ENCODE results near the gene FBN1.

Gene FBN1

DNA sequence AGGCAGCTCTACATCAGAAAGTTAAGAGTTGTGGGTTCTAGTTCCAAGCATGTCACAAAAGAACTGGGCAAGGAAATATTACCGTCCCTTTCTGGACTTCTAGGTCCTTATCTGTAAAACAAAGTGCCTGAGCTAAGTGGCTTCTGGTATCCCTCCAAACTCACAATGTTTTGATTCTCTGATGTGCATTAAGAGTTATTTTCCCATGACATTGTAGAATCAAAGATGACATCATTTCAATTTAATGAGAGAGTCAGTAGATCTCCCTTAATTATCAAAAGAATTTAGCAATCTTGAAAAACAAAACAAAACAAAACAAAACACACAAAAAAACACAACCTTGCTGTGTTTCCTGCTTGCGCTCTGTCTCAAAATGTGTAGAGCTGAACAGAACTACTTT is 225.6 kb downstream of the FBN1 start:
- DNase-seq, result no peak

DNA sequence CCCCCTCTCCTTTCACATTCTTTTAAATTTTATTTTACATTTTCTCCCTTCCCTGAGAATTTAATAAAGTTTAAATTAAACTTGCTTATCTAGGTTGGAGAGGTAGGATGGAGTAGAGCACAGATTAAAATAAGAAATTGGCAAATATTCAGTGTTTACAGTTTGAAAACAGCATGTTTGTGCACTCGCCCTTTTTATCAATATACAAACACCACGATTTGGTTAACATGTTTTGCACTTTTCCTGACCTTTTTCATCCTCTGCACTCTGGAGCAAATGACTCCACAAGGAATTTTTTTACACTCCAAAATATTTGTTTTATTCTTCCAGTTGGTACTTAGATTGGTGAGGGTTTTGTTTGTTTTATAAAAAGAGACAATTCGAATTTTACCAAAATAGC is 227.2 kb downstream of the FBN1 start:
- DNase-seq, result no peak

DNA sequence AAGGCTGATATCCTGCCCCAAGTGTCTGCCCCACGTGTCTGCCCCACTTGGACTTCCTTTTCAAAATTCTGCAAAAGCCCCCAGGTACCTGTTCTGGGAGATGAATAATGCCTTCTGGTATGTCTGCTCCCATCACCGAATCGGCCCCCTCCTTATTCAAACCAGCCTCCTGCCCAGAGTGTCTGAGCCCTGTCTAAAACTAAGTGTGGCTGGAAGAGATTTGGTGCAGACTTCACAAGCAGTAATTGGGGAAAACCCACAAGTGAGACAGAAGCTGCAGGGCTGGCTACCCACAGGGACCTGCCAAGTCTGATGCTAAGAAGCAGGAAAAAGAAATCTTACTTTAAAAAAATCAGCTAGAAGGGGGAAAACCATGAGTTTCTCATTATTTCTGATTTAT is 229.2 kb downstream of the FBN1 start:
- no peak for DNase-seq

DNA sequence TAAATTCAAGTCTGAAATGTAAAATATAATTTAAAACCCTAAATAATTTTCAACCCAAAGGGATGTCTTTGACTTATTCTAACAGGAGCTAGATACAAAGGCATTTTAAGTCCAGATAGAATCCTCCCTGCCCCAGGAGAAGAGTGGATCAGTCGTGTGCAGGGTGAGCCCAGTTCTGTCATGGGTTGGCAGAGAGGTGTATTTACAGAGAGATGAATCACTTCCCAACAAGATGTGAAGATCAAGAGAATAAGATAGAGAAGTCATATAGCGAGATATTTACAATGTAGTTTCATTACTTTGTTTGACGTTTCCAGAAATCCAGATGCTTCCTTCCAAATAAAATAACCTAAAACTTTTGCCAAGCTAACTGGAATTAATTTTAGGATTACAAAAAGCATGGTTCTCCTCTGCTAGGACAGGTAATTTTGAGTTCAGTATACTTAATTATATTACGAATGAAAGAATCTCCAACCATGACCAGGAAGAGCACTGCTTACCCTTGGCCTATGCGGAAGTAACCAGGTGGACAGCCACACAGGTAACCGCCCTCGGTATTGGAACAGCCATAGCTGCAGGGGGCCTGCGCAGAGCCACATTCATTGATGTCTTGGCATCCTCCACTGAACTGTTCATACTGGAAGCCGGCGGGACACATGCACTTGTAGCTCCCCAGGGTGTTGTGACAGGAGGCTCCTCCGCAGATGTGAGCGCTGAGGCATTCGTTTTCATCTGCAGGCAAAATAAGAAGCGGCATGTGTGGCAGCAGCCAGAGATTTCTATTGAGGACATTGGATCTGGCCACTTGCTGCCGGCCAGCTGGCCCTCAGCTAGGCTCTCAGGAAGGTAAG is 230.2 kb downstream of the FBN1 start:
- DNase-seq, result no peak

DNA sequence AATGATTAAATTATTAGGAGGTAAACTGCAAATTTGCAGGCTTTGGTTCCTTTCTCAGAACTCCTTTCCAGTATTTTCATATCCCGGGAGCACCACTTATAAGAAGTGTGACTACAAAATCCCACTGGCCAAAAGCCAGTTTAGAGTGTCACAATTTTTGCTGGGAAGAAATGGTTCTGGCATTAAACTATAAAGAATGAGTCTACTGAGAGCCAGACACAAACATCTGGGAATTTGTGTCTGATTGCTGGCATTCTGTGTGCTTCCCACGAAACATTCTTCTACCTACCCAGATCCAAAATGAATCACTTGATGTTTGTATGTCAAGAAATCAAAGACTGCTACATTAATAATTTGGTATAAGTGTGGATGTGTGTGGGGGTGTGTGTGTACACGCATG is 231.5 kb downstream of the FBN1 start:
- DNase-seq, result no peak

DNA sequence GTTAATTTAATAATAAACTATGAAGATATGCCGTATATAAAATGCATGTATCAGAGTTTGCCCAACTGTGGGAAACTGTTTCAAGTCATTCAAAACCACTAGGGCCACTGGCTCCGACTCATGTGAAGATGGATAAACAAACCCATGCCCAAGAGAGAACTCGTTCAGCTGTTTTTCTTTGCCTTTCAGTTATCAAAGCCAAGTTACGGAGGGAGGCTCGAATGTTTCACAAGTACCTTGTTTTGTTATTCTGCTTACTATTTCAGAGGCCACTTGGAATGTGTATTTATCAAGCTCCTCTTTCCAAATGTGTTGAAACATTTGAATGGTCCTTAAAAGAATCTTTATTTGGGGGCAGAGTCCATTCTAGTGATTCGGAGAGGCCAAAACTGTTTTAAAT is 232.2 kb downstream of the FBN1 start:
- DNase-seq, result no peak

DNA sequence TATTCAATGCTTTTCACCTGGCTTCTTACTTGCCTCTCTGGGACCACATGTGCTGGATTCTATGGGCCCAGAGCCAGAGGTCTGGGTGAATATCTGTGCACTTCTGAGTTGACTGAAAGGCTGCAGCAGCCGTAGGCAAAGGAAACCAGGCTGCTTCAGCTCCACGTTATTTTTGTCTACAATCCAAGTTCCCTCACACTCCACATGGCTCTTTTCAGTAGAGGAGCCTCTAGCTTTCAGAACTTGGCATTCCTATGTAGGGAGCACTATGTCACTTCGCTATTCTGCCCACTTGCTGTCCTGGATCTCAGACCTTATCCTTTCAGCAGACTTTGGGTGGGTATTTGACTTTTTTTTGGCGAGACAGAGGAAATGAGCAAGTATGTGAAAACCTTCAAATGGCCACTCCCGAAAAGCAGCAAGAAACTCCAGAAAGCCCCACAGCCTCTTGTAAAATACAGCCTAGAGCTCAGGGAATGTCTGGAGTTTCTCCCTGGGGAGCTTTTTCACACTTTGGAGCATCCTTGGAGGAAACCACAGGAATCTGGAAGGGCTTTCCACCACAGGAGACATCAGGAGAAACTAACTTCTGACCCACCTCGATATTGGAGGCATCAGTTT is 233.4 kb downstream of the FBN1 start:
- DNase-seq, result no peak

DNA sequence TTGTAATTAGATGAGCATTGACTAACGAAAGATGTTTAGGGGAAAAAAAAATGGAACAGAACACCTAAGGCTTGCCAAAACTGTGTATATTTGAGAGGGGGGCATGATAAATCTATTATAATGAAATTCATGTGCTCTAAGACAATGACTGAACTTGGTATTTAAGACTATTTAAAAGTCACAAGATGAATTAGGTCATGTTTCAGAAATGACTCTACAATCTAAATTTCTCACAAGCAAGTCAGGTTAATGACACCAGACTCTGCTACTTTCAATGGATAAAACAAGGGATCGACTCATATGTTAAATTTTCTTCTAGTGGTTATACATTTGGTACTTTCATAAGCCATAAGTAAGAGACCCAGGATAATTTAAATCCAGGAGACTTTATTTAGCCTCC is 235.9 kb downstream of the FBN1 start:
- DNase-seq, result no peak

DNA sequence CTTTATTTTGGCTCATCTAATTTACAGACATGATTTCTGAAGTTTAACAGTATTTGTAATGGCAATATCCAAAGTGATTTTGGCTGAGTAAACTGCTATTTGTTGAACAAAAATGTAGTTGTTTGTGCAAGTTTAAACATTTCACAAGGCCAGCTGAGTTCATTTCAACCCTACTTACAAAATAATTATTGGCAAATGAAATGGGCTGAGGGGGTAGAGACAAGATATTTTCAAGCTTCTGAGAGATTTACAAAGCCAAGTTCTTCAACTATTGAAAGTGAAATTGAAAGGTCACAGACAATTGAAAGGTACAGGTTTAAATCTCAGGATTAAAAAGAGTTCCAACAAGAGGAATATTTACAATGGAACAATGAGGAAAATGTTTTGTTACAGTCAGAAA is 237.2 kb downstream of the FBN1 start:
- DNase-seq, result no peak

DNA sequence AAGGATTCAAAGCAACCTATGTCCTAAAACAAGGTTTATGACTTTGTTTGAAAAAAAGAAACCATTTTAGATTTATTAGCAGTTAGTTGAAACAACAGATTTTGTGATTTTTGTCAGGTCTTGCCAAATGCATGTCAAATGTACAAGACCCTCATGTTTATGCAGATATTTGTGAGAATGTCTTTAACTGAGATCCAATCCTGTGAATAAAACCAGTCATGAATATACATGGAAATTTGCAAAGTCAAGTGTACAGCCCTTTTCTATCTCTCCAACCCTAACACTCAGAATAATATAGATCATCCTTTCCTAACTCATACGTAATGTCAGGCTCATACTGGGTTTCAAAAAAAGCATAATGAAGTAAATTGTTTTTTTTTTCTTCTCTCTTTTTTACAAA is 237.9 kb downstream of the FBN1 start:
- DNase-seq, result no peak

DNA sequence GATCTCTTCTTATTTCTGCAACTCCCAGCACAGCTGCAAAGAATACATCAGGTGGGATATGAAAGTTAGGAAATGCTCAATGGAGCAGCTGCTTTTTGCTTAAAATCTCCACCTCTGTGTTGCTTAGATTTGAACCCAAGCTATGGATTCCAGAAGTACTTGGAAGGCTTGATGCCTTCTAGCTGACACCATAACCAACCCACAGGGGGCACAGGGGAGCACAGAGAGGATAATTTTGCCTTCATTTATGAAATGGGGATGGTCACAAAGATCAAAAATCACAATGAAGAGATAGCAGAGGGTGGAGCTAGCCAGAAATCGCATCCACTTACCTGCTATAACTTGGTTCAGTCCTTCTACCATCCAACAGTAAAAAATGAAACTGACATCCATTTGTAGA is 238.6 kb downstream of the FBN1 start:
- DNase-seq, result no peak

DNA sequence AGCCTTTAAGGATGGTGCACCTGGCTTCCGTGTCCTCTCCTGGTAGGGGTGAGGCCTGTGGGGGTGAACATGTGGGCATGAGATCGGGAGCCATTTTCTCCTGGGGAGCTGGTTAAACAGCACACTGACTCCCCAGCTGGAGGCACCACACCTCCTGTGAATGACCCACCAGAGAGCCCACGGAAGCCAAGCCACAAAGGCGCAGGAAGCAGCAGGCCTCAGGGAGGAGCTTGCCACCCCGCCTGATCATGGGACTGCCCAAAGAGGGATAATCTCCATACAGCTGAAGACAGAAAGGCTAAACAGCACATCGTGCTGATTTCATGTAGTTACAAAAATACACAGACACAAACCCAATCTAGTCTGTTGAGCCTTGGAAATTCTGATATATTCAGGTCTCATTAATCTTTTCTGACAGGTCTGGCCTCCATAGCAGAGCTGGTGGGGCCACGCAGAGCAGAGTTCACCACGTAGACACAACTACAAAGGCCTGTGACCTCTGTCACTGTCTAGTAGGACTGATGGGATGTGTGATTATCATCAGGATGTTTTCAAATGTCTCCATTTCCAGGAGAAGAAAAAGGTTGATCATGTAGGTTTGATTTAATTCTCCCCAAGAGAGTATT is 239.1 kb downstream of the FBN1 start:
- DNase-seq, result no peak

DNA sequence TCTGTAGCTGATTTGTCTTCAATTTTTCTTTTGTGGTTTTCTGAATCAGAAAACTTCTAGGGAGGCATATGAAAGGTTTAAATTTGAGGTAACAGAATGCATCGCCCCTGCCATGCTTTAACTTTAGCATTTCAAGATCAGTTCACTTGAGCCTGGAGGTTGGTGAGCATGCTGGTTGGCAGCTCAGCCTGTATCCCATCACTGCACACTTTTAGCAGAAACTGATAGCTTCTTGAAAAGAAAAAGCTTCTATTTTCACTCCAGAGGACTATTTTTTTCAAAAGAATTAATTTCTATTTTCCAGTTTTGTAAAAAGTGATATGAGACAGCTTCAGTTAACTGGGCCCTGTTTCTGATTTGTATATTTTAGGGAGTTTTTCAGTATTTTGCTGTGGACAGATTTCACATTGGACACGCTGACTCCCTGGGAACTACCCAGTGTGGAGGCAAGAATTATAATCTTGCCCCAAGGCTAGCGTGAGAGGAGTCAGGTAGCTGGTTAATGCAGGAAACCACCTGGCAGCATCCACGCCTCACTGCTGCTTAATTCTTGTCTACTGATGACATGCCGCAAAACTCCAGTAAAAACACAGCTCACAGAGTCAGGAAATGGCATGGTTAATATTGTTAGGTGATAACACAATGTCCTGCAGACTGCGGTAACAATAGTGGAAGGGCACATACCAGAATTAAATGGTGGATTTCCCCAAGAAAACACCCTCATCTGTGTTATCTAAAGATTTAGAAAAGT is 242.9 kb downstream of the FBN1 start:
- DNase-seq, result no peak

DNA sequence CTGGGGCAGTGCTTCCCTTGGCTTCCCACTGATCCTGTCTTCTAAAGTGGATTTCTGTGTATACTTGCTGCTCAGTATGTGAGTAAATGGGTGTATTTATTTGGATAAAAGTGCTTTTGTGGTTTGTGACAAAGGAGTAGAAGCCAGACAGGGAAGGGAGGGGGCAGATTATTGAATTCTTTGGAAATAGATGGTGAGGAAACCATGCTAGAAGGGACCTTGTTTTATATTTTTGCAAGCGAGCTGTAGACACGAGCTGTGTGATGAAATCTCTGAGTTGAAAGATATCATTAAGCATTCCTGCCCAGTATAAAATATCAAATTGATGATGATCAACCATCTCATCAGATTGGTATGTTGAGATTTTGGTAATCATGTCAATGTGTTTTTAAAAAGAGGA is 245.4 kb downstream of the FBN1 start:
- DNase-seq, result no peak

DNA sequence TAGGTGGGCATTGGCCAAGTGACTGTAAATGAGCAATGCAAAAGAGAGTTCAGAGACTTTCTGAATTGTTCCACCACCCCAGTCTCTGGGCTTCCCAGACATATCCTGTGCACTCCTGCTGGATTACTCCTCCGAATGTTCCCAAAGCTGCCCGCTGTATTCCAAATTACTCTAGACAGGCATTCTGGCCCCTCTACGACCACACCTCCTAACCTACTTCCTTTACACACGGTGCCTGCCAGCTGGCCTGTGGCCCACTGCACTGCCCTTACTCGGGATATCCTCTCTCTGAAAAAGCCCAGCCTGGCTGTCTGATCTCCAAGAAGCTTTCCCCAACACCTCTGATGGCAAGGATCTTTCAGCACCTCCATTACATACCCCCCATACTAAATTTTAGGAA is 247.7 kb downstream of the FBN1 start:
- DNase-seq, result no peak

DNA sequence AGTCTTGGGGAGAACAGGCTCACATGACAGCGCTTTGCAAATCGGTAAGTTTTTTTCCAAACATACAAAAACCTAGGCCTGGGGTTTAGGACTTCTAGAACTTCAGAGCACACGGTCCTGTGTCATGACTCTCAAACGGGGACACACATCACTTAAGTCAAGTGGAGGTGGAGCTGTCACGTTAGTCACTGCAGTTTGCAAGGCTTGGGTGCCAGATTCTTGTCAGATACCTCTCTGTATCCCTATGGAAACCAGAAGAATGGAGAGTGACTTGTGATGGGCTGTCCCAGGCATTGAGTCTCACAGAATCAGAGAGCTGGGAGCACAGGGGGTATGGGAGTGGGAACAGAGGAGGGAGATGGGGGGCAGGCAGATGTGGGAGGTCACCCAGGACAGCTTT is 249.5 kb downstream of the FBN1 start:
- no peak for DNase-seq

DNA sequence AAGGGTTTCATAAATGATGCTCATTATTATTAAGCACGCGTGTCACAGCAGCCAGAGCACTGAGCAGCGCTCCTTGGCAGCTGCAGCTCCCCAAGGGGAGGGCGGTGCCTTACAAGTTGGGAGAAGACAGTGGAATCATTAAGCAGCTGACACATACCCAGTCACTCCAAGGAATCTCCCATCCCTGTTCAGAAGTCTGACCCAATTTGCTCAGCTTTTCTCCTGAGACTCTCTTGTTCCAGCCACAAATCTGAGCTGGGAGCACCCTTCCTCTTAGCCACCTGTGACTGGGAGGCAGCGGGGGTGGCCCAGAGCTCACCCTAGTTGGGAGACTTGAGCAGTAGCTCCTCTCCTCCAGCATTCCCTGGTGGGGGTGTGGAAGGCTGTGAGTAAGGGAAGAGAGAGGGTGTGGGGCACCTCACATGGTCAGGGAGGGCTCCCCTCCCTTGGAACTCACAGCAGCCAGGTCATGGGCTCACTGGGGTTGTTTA is 249.9 kb downstream of the FBN1 start:
- DNase-seq, result no peak

DNA sequence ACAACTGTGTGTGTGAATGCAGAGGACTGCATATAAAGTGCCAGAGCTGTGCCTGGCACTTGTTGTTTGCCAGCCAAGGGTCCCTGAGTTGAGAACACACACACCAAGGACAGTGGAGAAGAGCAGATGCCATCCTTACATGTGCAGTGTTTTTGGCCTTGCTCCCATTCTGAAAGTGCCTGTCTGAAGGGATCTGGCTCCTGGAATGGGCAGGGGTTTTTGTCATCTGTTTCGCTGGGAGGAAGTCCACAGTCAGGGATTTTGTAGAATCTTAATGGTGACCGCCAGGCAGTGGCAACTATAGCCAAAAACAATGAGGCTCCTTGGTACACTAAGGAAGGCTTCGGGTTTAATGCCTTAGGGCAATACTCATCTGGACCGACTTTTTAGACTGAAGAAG is 250.5 kb downstream of the FBN1 start:
- no peak for DNase-seq

DNA sequence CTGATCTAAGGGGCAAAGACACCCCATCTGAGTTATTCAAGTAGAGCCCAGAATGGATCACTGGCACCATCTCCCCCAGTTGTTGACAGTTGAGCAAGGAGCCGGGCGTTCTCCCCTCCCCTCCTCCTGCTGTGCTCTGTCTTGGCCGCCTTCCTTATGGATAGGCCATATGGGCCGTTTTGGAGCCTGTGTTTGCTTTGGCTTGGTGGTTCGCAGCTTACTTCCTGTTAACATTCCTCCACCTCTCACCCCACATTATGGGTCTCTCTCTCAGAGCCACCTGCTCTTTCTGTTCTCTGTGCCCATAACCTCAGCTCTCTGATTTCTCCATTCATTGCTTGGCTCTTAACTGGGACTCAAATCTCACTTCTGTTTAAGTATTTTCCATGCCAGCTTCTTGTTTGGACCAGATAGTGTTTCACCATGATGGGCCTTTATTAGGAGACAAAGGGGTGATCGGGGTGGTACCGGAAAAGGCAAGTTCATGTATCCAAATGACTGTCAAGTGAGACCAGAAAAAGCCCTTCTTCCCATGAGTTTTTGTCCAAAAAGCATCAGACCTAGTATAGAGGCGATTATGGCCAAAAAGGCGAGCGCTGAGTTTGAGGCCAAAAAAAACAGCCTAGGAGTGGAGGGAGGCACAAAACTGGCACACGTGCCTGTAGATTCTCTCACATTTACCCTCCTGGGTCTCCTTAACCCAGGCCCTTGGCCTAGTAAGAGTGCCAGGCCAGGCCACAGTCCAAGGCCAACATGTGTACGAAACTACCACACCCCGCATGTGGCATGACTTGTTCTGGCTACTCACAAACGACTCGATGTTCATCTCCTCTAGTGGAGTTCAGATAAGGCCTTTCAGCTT is 251.6 kb downstream of the FBN1 start:
- no peak for DNase-seq

DNA sequence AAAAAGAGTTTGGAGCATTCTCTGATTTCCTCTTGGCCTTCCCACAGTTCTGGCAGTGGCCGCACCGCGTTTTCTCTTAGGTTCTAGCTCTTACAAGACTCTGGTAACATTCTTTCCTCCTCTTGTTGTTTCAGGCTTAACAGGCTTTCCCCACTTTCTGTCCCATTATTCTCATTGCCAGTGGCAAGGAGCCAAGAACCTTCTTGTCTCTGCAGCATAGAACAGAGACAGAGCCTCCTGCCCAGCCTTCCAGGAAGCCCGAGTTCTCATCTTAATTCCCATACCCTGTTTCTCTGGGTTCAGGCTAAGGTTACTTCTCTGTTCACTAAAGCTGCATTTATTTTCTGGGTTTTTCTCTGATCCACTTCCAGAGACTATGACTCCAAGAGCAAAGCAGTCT is 253.2 kb downstream of the FBN1 start:
- no peak for DNase-seq

DNA sequence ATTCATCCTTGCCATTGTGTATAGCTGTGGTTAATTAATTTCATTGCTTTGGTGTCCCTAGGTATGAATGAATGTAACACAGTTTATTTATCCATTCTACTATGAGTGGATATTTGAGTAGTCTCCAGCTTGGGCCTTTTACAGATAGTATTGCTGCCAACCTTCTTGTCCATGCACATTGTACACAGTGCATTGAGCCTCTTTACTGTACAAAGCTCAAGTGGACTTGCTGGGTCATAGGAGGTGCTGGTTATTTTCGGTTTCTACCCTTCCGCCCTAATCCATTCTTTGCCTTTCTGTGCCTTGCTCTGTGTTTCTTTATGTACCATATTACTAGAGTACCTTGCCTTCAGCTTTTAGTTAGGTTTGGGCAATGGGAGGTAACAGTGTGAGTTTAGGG is 253.6 kb downstream of the FBN1 start:
- no peak for DNase-seq

DNA sequence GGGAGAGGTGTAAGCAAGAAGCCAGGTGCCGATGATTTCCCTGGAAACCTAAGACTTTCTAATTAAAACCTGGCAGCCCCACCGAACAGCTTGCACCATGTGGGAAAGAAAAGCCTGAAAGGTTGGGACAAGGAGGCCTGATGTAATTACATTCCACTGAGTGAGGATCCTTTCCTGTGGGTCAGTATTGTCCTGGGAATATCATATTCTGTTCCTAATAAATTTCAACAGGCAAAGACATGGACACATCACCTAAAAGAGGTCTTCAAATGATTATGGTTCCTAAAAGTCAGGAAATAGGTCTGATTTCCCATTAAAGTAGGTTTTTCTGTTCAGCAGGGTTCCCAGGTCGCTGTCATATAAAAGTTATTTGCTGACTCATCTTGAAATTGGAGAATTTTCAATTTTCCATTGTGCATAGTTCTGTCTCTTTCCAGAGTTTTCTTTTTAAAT is 255.8 kb downstream of the FBN1 start:
- no peak for DNase-seq

Data from AML-193 (cell line).